NCI-H1436 (cell line): ENCODE measurements around the gene PGS1.
A peak's percentile ranks its signal among the peaks of the same experiment; 100 is the strongest.

ENCODE experiments used
- DNase-seq: peaks from one replicate; lab custom pipeline; 2025; lab: John Stamatoyannopoulos, UW

Gene PGS1

DNA sequence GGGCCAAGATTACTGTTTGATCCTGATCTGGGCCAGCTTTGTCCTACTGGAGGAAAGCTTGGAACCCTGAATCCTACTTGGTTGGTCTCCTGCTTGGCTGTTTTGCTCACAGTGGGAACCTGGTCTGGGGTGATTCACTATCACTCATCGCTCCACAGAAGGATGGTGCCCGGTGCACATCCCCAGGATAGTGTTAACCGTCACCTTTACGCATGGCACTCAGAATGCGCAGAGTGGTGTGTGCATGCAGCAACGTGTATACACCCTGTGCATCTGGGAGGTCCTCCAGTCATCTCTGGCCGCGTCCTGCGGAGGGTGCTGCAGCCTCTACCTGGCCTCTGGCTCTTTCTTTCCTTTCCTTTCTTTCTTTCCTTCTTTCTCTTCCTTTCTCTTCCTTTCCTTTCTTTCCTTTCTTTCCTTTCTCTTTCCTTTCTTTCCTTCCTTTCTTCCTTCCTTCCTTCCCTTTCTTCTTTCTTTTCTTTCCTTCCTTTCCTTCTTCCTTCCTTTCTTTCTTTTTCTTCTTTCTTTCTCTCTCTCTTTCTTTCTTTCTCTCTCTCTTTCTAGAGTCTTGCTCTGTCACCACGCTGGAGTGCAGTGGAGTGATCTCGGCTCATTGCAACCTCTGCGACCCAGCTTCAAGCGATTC lies 31.7 kb upstream of the PGS1 start:
- no peak for DNase-seq

DNA sequence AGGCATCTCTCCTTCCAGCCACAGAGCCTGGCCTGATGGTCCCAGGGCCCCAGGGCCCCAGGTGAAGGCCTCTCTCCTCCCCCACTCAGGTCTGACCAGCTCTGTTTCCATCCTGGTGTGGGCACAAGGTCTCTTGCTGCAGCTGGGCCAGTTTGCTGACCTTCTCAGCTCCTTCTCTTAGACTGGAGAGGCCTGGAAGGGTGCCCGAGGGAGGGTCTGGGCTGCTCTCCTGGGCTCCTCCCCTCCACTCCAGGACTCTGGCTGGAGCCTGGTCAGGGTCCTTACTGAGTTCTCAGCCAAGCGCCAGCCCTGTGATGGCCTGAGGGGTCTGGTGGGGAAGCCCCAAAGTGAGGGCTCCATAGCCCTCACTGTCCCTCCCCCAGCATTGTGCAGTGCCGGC lies 31.0 kb upstream of the PGS1 start:
- DNase-seq: no peak

DNA sequence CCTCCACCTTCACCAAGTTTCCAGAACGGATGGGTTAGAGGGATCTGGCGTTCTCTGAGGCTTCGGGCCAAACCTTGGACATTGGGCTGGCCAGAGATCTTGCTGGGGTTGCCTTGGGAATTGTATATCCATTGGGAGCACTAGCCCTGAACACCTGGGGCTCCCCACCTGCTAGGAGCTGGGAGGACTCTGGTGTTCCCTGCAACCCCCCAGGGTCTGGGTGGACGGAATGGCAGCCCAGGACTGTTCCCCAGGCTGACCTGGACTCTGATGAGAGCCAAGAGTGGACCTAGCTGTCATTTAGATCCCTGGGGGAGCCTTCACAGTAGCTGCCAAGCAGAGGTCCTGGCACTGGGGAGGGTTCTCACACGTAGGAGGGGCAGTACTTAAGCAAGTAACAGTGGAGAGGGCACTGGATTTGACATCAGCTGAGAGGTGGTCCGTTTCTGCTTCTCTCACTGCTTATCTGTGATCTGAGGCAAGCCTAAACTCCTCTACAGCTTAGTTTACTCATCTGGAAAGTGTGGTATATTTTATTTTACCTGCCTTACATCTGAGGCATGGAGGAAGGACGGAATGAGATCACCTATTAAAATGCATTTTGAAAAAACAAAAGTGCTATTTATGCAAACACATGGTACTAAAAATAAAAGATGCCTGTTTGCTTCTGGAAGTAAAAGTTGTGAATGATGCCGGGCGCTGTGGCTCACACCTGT lies 30.2 kb upstream of the PGS1 start:
- no peak for DNase-seq

DNA sequence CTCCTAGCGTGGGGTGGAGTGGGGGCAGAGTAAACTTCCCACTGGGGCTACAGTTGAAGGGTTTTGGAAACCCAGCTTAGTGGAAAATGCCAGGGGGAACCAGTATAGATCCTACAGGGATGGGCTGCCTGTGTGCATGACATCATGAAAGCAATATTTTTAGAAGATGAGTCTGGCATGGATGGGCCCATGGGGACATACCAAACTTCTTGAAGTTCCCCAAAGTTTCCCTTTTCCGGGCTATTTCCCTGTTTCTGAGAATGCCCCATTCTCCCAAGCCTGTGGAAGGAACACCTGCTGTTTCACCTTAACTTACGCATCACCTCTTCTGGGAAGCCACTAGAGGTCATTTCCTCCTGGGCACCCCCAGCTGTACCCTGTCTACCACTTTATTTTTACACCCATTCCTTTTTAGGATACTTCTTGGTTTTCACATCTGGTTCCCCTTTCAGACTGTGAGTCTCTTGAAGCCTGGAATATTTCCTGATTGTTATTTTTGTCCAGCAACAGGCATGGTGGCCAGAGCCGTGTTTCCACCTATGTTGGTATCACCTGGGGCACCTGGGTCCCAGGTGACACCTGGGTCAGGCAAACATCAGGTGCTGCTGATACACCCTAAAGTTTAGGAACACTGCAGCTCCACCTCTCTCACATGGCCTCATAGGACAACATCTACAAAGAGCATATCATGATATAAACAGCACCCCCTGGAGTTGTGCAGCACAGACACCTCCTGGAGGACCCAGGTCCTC lies 28.4 kb upstream of the PGS1 start:
- DNase-seq: no peak

DNA sequence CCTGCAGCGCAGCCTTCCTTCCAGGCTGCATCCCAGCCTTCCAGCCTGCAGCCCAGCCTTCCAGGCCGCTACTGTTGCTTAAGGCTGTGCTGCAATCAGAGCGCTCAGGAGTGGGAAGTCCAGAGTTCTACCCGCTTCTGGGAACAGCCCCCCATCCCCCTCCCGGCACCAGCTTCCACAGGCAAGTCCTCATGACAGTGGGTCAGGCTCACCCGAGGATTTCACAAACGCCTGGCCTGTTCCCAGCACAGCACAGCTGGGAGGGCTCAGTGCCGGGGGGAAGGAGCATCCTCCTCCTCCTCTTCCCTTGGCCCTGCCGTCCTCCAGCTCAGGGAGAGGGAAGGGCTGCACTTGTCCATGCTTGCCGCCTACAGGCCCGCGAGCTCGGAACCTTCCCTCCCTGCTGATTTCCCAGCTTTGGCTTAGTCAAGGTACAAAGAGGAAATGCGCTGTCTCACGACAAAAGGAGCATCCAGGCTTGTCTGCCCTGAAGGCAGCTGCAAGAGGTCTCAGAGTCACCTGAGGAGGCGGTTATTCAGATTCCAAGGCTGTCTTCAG lies 26.9 kb upstream of the PGS1 start:
- DNase-seq: no peak

DNA sequence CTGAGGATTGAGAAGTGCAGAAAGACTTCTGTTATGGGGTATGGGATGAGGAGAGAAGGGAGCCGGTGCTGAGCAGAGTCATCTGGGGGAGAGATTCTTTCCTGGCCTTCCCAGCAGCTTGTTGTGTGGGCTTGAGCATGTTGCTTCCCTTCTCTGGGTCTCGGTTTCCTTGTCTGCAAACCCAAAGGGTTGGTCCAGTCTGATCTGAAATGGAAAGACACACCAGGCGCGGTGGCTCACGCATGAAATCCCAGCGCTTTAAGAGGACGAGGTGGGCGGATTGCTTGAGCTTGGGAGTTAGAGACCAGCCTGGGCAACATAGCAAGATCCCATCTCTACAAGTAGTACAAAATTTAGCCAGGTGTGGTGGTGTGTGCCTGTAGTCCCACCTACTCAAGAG lies 24.6 kb upstream of the PGS1 start:
- DNase-seq: no peak

DNA sequence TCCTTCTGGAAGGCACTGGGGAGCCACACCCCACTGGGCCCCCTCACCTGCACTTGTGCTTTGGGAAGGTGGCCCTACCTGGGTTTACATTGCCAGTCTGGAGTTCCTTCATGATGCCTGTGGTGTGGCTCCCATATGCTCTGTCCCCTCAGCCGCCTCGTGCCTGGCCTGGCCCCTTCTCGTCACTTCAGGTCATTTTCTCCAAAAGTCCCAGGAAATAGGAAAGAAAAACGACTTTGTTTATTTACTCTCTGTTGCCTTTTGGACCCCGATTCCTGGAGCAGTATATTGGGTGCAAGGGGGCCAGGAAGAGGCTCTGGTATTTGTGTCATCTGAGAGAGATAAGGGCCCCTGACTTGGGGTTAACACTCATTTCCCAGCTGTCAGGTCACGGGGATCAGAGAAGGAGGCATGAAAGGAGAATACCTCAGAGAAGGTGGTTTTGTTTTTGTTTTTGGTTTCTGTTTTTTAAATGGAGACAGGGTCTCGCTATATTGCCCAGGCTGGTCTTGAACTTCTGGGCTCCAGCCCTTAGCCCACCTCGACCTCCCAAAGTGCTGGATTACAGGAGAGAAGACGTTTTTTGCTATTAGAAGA lies 23.3 kb upstream of the PGS1 start:
- DNase-seq: no peak

DNA sequence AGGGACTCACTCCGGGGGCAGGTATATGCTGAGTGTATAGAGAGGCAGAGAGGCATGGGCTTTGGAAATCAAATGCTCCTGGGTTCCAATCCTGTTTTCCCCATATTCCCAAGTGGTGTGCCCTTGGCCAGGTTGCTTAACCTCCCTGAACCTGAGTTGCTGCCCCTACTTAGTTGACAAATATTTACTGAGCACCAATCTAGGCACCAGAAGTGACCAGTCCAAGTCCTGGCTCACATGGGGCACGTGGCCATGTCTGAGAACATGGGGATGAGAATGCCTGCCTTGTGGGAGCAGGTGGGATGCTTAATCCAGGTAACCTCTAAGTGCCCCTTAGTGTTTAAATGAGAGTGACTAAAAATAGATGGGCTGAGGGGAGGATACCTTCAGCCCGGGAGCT lies 22.7 kb upstream of the PGS1 start:
- DNase-seq: no peak

DNA sequence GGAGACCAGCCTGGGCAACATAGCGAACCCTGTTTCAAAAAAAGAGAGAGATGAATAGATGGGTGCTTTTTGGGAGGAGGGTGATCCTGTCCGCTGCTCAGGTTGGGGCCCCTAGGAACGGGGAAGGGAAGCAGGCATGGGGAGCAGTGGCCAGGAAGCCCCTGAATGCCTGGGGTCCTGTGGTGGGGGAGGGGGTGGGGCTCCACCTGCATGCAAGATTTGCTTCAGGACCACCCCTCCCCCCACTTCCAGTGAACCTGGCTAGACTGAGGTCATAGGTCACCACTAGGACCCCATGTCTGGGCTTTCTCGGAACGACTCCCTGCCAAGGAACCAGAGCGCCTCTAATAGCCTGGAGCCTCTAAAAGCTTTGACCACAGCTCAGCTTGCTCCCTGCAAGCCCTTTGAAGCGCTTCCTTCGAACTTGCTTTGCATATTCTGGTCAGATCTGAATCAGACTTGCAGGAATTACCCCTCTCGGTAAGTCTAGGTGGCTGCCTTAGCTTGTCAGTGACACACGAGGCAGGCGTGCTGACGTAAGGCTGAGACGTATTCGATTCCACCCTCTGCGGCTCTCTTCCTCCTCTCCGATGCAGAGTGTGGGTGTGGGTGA lies 22.2 kb upstream of the PGS1 start:
- no peak for DNase-seq

DNA sequence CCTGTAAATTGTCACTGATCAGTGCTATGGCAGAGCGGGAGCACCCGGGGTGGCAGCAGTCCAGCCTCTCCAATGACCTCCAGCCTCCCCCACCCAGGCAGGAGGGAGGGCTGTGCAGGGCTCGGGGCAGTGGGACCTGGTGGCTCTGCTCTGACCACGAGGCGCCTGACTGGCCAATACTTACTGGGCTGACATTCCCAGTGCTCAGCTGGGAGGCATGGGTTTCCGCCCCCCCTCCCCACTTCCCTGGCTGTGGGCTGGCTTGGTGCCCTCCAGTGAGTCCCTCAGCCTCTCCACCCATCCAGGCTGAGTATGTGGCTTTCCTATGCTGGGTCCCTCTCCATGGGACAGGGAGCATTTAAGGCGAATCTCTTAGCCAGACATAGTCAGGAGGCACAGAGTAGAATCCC lies 21.3 kb upstream of the PGS1 start:
- no peak for DNase-seq

DNA sequence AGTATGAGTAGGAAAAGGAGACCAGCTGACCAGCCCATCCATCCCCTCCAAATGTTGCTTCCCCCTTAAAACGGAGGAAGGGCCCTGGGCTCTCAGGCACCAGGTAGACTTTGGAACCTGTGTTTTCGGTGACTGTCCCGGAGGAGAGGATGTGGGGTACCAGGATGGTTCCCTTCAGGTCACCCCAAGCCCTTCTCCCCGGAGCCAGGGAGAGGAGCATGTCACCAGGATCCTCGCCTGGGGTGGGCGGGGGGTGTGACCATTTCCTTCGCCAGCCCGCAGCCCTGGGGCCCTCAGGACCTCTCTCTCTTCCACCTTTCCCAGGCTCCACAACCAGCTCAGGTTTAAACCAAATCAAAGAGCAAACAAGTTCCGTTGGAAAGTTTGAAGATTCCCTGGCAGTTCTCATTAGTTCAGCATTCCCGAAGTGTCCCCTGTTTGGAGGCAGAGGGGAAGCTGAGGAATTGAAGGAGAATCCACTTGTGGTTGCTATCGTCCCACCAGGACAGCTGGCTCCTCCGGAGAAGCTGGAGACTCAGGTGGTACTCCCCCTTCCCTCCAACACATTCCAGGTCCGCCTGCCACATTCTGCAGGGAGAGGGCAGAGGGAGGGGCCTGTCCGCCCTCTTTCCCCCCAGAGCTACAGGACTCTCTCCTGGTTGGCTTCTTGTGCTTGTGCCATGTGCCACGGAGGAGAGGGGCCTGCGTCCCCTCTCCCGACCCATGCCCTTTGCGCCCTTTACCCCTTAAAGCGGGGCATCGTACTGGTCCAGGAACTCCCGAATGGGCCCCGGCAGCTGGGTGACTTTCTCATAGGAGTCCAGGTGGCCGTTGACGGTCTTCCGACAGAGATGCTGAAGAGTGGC lies 20.5 kb upstream of the PGS1 start:
- DNase-seq: no peak

DNA sequence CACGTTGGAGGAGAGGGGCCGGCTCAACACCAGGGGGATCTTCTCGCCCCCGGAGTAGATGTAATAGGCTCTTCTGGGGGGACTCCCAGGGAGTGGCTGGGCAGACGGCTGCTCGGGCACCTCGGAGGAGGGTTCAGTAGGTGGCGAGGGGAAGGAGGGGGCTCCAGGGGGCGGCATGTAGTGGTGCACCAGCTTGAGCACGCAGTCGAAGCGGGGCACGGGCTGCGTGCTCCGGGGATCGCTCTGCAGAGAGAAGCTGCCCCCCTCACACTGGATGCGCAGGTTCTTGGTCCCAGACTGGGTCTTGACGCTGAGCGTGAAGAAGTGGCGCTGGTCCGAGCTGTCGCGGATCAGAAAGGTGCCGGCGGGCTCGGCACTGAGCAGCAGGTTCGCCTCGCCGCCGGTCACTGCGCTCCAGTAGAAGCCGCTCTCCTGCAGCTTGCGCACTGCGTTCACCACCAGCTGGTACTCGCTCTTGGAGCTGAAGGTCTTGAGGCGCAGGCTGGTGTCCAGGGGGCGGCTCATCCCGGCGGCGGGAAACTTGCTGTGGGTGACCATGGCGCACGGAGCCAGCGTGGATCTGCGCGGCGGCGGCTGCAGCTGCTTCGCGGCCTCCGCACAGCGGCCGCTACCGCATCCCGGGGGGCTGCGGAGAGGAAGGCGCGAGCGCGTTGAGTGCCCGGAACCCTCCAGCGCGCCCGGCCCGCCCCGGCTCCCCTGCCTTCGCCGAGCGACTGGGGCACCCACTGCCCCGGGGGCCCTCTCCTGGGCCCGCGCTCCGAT lies 19.7 kb upstream of the PGS1 start:
- no peak for DNase-seq

DNA sequence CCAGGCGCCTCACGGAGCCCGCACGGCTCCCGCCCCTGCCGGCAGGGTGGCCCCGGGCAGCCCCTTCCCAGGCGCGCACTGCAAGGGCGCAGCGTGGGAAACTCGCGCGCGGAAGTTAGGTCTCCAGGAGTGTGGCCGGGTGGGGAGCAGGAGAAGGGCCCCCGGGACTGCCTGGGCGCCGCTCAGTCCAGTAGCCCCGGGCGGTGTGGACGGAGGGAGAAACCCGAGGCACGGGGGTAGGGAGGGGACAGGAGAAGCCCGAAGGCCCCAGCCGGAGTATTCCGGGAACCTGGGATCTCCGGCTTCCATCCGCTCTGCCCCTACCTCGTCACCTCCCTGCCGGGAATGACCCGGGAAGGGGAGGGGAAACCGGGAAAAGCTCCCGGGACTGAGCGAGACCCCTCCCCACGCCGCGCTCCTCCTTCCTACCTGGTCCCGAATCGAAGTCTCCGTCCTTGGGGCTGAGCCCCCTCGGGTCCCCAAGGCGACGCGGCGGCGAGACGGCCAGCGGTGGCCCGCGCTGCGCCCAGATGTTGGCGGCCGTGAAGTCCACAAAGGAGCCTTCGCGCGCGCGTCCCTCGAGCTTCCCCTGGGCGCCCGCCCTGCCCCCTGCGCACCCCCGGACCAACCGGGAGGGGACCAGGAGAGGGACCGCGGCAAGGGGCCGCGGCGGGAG lies 19.0 kb upstream of the PGS1 start:
- DNase-seq: no peak

DNA sequence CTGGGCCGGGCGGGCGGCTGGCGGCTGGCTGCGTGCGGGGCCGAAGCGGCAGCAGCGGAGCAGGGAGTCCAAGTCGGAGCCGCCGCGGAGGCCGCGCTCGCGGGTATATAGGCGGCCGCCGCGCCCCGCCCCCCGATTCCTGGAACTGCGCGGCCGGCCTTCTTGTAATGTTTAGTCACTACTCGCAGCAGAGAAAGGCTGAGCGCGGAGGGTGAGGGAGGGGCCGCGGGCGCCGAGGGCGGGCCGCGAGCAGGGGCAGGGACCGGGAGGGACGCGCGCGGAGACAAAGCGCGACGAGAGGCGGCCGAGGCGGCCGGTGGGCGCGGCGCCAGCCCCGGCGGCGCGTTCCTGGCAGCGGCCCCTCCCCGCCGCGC lies 18.5 kb upstream of the PGS1 start, which contains the start of gene SOCS3:
Gene SOCS3, minus strand, starts transcription at position 81 of the 374 bp plus-strand sequence. CDS start 982 bp downstream, outside the sequence.
- peak; percentile 96 for DNase-seq

DNA sequence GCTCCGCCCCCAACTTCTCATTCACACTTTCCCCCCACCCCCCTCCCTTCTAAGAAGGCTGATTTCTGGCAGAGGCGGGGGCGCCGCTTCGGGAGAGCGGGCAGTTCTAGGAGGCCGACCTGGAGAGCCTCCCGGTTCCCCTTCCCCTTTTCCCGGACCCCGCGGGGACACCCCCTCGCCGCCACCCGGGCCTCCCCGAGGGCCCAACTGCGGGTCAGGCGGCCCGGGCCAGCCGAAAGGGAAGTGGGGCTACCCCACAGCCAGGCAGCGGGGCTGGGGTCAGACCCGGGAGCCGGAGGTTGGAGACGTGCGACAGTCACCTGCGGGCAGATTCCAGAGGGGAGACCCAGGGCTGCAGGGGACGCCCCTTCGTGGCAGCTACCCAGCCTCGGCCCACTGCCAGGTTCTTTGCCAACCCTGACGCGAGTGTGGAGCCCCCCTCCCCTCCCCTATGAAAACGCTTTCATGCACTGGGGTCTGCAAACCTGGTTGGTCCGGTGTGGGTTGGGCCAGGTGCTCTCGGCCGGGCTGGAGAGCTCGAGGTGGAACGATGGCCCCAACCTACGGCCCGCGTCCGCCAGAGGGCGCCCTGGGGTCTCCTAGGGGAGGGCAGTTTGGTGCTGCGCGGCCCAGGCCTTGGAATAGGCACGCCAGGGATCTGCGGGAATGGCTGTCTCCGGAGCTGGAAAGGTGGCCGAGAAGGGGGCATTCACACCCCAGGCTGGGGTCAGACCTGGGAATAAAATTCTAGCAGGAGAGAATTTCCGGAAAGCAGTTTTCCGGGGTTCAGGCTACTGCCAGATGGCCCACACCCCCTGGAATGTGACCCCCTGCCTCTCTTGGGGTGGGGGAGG lies 17.9 kb upstream of the PGS1 start:
- DNase-seq: peak; percentile 90

DNA sequence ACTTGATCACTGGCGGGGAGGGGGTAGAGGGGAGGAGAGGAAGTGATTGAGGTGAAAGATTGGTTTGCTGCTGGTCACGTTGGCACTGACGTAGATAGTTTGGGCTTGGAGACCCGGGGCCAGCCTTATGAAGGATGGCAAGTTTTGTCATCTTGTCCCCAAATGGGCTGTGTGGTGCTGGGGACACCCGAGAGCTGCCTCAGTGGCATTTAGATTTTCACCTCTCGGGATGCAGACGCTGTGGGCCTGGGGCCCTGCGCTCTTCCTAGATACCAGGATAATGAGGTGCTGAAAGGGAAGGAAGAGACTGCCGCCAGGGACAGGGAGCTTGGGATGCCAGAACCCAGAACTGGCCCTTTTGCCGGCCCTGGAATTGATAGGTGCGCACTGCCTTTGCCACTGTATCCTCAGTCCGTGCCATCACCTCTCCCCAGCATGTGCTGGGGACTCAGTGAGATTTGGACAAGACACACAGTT lies 17.2 kb upstream of the PGS1 start:
- no peak for DNase-seq

DNA sequence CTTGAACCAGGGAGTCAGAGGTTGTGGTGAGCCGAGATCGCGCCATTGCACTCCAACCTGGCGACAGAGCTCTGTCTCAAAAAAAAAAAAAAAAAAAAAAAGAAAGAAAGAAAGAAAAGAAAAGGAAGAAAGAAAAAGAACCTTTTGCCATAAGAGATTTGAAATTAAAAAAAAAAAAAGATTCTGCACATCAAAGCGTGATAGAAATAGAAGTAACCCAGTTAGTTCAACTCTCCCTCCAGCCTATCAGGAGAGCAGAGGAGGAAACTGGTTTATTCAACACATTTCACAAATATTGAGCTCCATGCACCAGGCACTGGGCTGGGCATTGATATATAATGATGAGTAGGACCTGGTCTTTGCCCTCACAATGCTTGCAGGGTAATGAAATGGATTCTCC lies 16.2 kb upstream of the PGS1 start:
- no peak for DNase-seq

DNA sequence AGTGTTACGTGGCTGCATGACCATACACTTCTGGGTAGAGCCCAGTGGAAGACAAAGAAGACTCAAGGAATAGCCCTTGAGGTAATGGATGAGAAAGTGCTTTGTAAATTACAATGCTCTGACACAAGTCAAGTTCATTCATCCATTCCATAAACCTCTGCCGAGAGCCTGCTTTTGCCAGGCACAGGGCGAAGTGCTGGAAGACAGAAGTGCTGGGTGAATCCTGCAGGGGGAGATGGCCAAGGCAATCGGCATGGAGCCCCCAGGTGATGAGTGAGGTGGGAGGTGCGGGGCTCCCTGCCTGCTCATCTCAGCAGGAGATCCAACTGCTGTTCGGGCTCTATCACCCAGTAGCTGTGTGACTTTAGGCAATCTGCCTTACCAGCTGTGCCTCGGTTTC lies 15.8 kb upstream of the PGS1 start:
- DNase-seq: no peak
